Immature natural killer cell (primary cell): ENCODE measurements around the gene SMIM44. TPM values are rescaled to one million over a fixed set of nuclear protein-coding genes. Genes with fewer than 3 reads are reported as not detected.
"Not testable (repeated sequence)": the region's sequence is repeated elsewhere in the genome, so short reads cannot be mapped to it uniquely, and the experiment has no call there.

Experiments used
- DNase-seq, 3 donors: peaks; one replicate each; pipeline ENCODE4 v3.0.0; 2022; ENCODE audit warnings: mixed read lengths in 1 of 3
- H3K27ac Mint-ChIP-seq, 6 donors: one replicate each; pipeline ENCODE4 v1.8.0; 2020; ENCODE audit warnings: mixed read lengths in 6 of 6, mild to moderate bottlenecking in 5 of 6, inconsistent platforms in 4 of 6, moderate library complexity in 3 of 6
- H3K27me3 Mint-ChIP-seq, 3 donors: one replicate each; pipeline ENCODE4 v1.8.0; 2020 to 2021; ENCODE audit warnings: low read depth in 3 of 3, mild to moderate bottlenecking in 3 of 3, mixed read lengths in 3 of 3, moderate library complexity in 3 of 3, inconsistent platforms in 1 of 3
- H3K36me3 Mint-ChIP-seq, 3 donors: one replicate each; pipeline ENCODE4 v1.8.0; 2020; ENCODE audit warnings: mixed read lengths in 3 of 3, inconsistent platforms in 2 of 3, mild to moderate bottlenecking in 2 of 3
- H3K4me1 Mint-ChIP-seq, 2 donors: one replicate each; pipeline ENCODE4 v1.8.0; 2020; ENCODE audit warnings: inconsistent platforms in 2 of 2, mild to moderate bottlenecking in 2 of 2, mixed read lengths in 2 of 2, moderate library complexity in 1 of 2
- H3K4me3 Mint-ChIP-seq, 5 donors: one replicate each; pipeline ENCODE4 v1.8.0; 2020; ENCODE audit warnings: mild to moderate bottlenecking in 5 of 5, mixed read lengths in 5 of 5, inconsistent platforms in 3 of 5, moderate library complexity in 3 of 5
- H3K9me3 Mint-ChIP-seq, 6 donors: one replicate each; pipeline ENCODE4 v1.8.0; 2020; ENCODE audit warnings: mild to moderate bottlenecking in 6 of 6, mixed read lengths in 6 of 6, inconsistent platforms in 4 of 6, moderate library complexity in 3 of 6
- polyA plus RNA-seq, 3 donors: library from polyadenylated mRNA; unstranded; fragments of 300-500 nt; fragmentation: Illumina TruSeq; gene quantifications; one replicate each; pipeline ENCODE4 v1.2.3, GENCODE V29; 2021

The SMIM44 gene
- polyA plus RNA-seq, 3 donors from 2014 or later, result not detected

DNA sequence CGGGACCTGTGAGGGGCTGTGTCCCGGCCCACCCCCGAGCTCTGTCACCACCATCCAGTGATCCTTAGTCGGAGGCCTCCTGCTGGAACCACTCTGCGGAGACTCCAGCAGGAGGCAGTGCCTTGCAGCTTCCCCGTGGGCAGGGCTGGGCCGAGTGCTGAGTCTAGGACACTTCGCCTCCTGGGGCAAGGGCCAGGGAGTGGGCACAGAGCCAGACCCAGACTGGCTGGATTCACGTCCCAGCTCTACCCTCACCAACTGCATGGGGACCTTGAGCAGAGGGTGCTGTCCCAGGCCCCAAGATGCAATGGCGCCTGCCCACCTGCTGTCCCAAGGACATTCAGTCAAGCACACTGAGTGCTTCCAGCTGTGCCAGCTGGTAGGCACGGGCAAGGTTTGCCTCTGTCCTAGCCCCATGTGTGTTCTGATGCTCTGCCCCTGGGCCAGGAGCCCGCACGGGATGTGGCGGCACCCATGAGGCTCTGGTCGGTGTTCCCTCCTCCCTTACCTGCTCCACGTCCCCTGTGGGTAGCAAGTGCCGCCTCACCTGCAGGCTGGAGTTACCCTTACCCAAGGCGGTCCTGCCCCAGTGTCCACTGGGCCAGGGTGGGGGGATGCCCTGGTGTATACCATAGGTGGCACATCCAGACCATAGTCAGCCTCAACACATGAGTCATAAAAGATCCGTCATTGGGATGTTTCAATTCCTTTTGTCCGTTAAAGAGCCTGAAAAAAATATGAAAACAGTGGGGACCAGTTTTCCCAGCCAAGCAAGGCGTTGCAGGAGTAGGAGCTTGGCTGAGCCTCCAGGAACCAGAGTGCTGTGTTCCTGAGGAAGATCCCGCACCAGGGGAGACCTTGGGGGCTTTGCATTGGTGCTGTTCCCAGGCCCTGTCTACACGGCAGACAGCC is 30.2 kb upstream of the SMIM44 start:
- Mint-ChIP-seq H3K4me1 (peaks cover 37 to 45% of the 10 kb centered on the region in 2 donors), H3K36me3 (peaks cover 0 to 7% (median 0%) of the 10 kb centered on the region in 3 donors)
- no peak for DNase-seq

GRCh38 chr19:3512562-3513228 is 29.5 kb upstream of the SMIM44 start:
- Mint-ChIP-seq H3K27me3 (peaks cover 0 to 13% (median 0%) of the 10 kb centered on the region in 3 donors), H3K4me1 (peaks cover 41 to 51% of the 10 kb centered on the region in 2 donors), H3K9me3 (no peaks in the 10 kb centered on the region), H3K4me3 (no peak overlapping the region), H3K36me3 (peaks cover 0 to 7% (median 0%) of the 10 kb centered on the region in 3 donors), H3K27ac (no peak overlapping the region)
- DNase-seq, result no peak

More for the DNA sequence above, 30.2 kb upstream of the SMIM44 start:
- Mint-ChIP-seq H3K9me3 (no peaks in the 10 kb centered on the region), H3K27ac (peak overlapping the region in 1 of 6 donors; percentile 16), H3K27me3 (peaks cover 0 to 10% (median 0%) of the 10 kb centered on the region in 3 donors), H3K4me3 (no peak overlapping the region)

DNA sequence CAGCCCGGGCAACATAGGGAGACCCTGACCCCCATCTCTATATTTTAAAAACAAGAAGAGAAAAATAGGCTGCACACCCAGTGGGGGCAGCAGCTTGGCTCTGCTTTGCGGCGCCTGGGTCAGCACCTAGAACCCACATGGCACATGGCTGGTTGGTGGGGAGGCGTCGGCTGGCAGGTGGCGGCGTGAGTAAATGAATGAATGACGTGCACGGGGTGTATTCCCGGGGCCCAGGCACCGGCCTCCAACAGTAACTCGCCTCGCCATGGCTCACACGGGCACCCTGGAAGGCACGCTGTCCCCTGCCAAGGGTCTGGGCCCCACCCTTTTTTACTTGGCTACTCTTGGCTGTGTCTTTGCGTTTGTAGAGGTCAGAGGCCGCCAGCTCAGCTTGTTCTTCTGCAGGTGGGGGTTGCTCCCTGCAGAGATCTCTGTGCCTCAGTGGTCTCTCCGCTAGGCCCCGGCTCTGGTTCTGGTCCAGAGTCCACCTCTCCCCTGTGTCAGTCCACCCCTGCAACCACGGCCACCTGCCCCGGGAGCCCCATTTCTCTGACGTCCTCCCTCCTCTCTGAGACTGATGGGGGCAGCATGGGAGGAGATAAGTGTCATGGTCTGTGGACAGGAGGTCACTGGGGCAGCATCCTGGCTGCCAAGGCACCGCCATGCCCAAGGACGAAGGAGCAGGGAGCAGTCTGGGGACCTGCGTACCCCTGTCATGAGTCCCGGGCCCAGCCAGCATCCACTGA is 28.4 kb upstream of the SMIM44 start:
- peak overlapping the region in 1 of 6 donors; percentile 31 for H3K27ac Mint-ChIP-seq
- peaks cover 45 to 56% of the 10 kb centered on the region in 2 donors for H3K4me1 Mint-ChIP-seq
- no peaks in the 10 kb centered on the region for H3K9me3 Mint-ChIP-seq
- no peak for DNase-seq
- peaks cover 0 to 7% (median 0%) of the 10 kb centered on the region in 3 donors for H3K36me3 Mint-ChIP-seq
- H3K27me3 Mint-ChIP-seq, result peaks cover 2 to 17% (median 4%) of the 10 kb centered on the region in 3 donors
- no peak overlapping the region for H3K4me3 Mint-ChIP-seq

DNA sequence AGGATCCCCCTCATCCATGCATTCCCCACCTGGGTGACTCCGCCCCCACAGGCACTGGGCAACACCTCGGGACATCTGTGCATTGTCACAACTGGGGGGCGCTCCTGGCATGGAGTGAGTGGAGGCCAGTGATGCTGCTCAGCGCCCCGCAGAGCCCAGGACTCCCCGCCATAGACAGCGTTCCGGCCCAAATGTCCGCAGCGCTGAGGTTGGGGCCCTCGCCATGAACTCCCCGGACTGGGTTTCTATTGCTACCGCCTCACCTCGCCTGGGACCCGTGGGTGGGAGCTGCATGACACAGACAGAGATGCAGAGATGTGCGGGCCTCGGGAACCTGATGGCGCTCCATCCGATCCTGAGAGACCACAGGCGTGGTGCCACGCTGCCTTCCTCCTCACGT is 27.5 kb upstream of the SMIM44 start:
- Mint-ChIP-seq H3K27me3 (peaks cover 8 to 22% (median 9%) of the 10 kb centered on the region in 3 donors), H3K4me3 (no peak overlapping the region), H3K9me3 (no peaks in the 10 kb centered on the region), H3K36me3 (peaks cover 0 to 7% (median 0%) of the 10 kb centered on the region in 3 donors), H3K4me1 (peaks cover 47 to 51% of the 10 kb centered on the region in 2 donors), H3K27ac (no peak overlapping the region)
- DNase-seq, result no peak

GRCh38 chr19:3509566-3509989 is 26.3 kb upstream of the SMIM44 start:
- peak overlapping the region; percentile 70 to 89 (median 78) for H3K27ac Mint-ChIP-seq
- peaks cover 50 to 53% of the 10 kb centered on the region in 2 donors for H3K4me1 Mint-ChIP-seq
- H3K36me3 Mint-ChIP-seq, result peaks cover 0 to 7% (median 0%) of the 10 kb centered on the region in 3 donors
- peaks cover 11 to 22% (median 15%) of the 10 kb centered on the region in 3 donors for H3K27me3 Mint-ChIP-seq
- peak overlapping the region; percentile 57 to 88 (median 67) for H3K4me3 Mint-ChIP-seq
- peak in 2 of 3 donors; percentile 18 to 21 for DNase-seq
- no peaks in the 10 kb centered on the region for H3K9me3 Mint-ChIP-seq

GRCh38 chr19:3508771-3509535 is 25.7 kb upstream of the SMIM44 start:
- H3K36me3 Mint-ChIP-seq, result peaks cover 0 to 7% (median 0%) of the 10 kb centered on the region in 3 donors
- peak overlapping the region; percentile 57 to 88 (median 70) for H3K4me3 Mint-ChIP-seq
- peaks cover 46 to 52% of the 10 kb centered on the region in 2 donors for H3K4me1 Mint-ChIP-seq
- peak overlapping the region; percentile 70 to 89 (median 78) for H3K27ac Mint-ChIP-seq
- DNase-seq, result peak; percentile 24 to 31 (median 26)
- H3K27me3 Mint-ChIP-seq, result peaks cover 11 to 22% (median 15%) of the 10 kb centered on the region in 3 donors
- no peaks in the 10 kb centered on the region for H3K9me3 Mint-ChIP-seq

DNA sequence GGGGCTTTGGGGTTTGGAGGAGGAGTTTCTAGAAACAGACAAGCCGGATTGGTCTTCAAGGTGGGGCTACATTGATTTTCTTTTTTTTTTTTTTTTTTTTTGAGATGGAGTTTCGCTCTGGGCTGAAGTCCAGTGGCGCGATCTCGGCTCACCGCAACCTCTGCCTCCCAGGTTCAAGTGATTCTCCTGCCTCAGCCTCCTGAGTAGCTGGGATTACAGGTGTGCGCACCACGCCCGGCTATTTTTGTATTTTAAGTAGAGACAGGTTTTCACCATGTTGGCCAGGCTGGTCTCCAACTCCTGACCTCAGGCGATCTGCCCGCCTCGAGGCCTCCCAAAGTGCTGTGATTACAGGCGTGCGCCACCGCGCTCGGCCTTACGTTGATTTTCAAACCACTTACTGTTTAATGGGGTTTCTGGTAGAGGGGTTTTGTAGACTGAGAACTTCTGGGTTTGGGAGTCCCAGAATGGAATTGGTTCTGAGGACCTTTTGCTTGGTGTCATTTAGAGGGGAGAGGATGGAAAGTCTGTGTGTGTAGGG is 24.9 kb upstream of the SMIM44 start:
- Mint-ChIP-seq H3K27me3 (peaks cover 11 to 22% (median 15%) of the 10 kb centered on the region in 3 donors), H3K4me3 (peak overlapping the region; percentile 48 to 91 (median 74)), H3K4me1 (peaks cover 41 to 50% of the 10 kb centered on the region in 2 donors), H3K27ac (peak overlapping the region in 4 of 6 donors; percentile 40 to 89 (median 84))
- H3K36me3 Mint-ChIP-seq, H3K9me3 Mint-ChIP-seq, DNase-seq: not testable (repeated sequence)

DNA sequence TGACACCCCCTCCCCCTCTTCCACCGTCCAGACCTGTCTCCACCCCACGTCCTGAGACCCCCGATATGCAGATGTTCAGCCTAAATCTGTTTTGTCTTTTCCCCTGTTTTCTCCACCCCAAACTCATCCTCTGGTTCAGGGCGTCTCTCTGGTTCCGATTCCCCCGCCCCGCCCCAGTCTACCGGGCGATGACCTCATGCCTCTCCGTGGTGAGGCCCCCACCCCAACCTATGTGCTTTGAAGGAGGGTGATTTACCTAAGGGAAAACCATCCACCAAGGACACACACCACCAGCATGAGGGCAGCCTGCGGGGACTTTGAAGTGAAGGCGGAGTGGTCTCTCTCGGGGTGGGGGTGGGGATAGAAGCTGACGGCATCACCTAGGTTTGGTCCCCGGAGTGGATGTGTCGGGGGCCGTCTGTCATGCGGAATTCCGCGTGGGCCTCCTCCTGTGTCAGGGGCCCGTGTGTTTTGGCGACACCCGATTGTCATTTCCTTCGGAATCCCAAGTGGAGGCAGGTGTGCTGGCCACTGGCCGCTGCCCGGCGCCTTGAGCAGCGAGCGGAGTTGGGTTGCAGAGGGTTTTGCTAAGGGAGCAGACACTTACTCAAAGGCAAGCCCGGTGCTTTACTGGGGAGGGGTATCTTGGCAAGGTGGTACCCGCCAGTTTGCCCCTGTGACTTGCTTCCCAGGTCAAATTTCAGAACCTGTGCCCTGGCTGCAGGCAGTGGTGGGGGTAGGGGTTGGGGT is 24.3 kb upstream of the SMIM44 start:
- Mint-ChIP-seq H3K36me3 (peaks cover 0 to 7% (median 0%) of the 10 kb centered on the region in 3 donors), H3K27ac (peak overlapping the region in 5 of 6 donors; percentile 86 to 94 (median 92)), H3K9me3 (no peaks in the 10 kb centered on the region), H3K27me3 (peaks cover 11 to 22% (median 15%) of the 10 kb centered on the region in 3 donors), H3K4me3 (peak overlapping the region; percentile 86 to 91 (median 88)), H3K4me1 (peaks cover 41 to 50% of the 10 kb centered on the region in 2 donors)
- DNase-seq, result no peak

DNA sequence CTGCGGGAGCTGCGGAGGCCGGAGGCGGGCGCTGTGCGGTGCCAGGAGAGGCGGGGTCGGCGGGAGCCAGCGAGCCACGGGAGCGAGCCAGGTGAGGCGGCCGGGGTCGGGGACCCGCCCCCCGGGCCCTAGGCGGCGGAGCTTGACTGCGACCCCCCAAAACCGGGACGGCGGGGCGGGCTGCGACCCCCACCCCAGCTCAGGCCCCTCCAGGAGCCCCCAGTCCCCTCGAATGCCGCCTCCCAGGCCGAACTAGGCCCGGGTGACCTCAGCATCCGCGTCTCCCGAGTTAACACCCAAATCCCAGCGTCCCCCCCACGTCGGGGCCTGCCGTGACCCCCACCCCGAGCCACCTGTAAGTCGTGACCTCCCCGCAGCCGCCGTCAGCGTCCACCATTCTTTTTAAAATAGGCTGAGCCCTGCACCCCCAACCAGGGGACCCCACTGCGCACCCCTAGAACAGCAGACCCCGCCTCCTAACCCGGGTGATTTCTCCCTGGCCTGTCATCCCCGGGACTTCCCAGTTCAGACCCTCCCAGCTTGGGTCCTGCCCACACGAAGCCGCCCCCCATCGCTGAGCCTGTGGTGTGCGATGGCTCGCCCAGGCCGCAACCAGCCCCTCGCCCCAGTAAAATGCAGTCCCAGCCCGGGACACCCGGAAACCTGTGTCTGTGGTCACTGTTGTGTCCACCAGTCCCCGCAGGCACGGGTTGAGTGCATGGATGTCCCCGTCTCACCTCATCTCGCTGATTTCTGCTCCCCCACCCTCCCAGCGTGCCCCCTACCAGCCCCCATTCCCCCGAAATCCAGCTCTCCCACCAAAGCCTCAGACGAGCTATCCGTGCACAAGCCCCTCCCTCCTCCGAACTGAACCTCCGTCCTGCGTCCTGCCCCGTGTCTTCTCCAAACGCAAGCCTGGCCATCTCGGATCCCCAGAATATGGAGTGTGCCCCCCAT is 23.4 kb upstream of the SMIM44 start:
- H3K9me3 Mint-ChIP-seq, result no peaks in the 10 kb centered on the region
- peak overlapping the region; percentile 86 to 91 (median 89) for H3K4me3 Mint-ChIP-seq
- peaks cover 0 to 7% (median 0%) of the 10 kb centered on the region in 3 donors for H3K36me3 Mint-ChIP-seq

DNA sequence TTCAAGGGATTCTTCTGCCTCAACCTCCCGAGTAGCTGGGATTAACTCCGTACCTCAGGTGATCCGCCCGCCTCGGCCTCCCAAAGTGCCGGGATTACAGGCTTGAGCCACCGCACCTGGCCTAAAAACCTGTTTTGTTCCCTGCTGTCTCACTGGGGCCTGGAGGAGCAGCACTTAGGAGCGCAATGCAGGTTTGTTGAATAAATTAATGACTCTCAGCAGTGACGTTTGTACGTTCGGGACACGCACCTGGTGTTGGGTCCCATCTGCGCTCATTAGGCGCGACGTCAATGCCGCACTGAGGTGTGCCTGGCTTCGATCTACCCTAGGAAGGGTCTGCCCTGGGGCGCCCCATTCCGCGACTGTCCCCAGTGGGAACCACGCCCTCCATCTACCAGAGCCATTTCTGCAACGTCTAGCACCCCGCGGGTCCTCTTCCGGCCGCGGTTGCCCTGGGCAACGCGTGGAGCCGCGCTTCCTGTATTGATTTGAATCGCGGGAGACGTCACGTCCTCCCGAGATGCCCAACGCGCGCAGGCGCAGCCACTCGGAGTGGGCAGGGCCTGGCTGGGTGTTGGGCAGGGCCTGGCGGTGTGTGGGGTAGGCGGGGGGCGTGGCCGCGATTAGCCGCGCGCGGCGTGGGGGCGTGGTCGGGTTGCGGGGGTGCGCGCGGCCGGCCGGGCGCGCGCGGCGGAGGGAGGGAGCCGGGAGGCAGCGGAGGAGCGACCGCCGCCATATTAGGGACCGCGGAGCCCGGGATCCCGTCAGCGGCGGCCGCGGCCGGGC is 22.6 kb upstream of the SMIM44 start, which contains the start of gene FZR1:
TSS of gene FZR1 (plus strand) at position 714 of the 786 bp plus-strand sequence. CDS start 16,679 bp downstream, outside the sequence.
- peaks cover 0 to 7% (median 0%) of the 10 kb centered on the region in 3 donors for H3K36me3 Mint-ChIP-seq

More for the DNA sequence above, 23.4 kb upstream of the SMIM44 start:
- peak; percentile 45 to 52 (median 47) for DNase-seq
- Mint-ChIP-seq H3K4me1 (peaks cover 41 to 45% of the 10 kb centered on the region in 2 donors), H3K27ac (peak overlapping the region; percentile 69 to 99 (median 92)), H3K27me3 (peaks cover 11 to 22% (median 15%) of the 10 kb centered on the region in 3 donors)

More for the DNA sequence above, 22.6 kb upstream of the SMIM44 start, which contains the start of gene FZR1:
- peak; percentile 100 for DNase-seq
- Mint-ChIP-seq H3K9me3 (no peaks in the 10 kb centered on the region), H3K4me3 (peak within 1 kb of the TSS; percentile 88 to 93 (median 89)), H3K4me1 (peaks cover 46 to 48% of the 10 kb centered on the region in 2 donors), H3K27ac (peak within 1 kb of the TSS; percentile 98 to 100 (median 99)), H3K27me3 (peaks cover 13 to 27% (median 17%) of the 10 kb centered on the region in 3 donors)
